ENCODE data around the gene PAGE2.
"Not testable (repeated sequence)": the region's sequence is repeated elsewhere in the genome, so short reads cannot be mapped to it uniquely, and the experiment has no call there.

The PAGE2 gene

GRCh38 chrX:55123900-55124299 lies 35.1 kb downstream of the PAGE2 start:
- no peak for DNase-seq (ENCODE audit: low read depth)

- DNase-seq (ENCODE audit: low read depth): no peak
These were observed 38.9 kb downstream of the PAGE2 start for GRCh38 chrX:55127692-55128091.

- no peak for DNase-seq (ENCODE audit: low read depth)
These were observed 40.5 kb downstream of the PAGE2 start for GRCh38 chrX:55129361-55129760.

- no peak for DNase-seq (ENCODE audit: low read depth)
These were observed 41.7 kb downstream of the PAGE2 start for GRCh38 chrX:55130481-55130880.

- no peak for DNase-seq (ENCODE audit: low read depth)
These were observed 43.6 kb downstream of the PAGE2 start for GRCh38 chrX:55132416-55132815.

GRCh38 chrX:55135171-55135570 lies 46.4 kb downstream of the PAGE2 start:
- peak; percentile 4 for DNase-seq (ENCODE audit: low read depth)

GRCh38 chrX:55140800-55141199 lies 52.0 kb downstream of the PAGE2 start:
- not testable (repeated sequence) for DNase-seq (ENCODE audit: low read depth)

All from activated T-cell treated with anti-CD3 and anti-CD28 coated beads for 1 hour (primary cell).